ENCODE data around the gene ARHGEF3.
A peak's percentile ranks its signal among the peaks of the same experiment; 100 is the strongest.

Gene ARHGEF3

DNA sequence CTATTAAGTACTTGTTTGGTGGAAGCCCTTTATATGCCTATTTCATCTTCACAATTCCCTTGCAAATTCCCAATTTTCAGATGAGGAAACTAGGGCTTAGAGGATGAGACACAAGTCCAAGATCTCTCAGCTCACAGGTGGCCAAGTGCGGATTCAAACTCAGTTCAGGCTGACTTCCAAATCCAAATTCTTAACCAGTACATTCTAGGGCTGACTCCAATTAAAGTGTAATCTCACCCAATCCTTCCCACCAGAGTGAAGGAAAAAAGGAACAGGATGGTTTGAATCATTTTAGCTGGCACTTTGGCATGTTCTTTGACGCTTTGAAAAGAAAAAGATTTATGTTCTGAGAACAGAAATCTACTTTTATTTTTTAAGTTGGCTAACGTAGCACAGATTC is 12.7 kb downstream of the ARHGEF3 start:
- DNase-seq = no peak
- TF ChIP-seq, protein P1, sequence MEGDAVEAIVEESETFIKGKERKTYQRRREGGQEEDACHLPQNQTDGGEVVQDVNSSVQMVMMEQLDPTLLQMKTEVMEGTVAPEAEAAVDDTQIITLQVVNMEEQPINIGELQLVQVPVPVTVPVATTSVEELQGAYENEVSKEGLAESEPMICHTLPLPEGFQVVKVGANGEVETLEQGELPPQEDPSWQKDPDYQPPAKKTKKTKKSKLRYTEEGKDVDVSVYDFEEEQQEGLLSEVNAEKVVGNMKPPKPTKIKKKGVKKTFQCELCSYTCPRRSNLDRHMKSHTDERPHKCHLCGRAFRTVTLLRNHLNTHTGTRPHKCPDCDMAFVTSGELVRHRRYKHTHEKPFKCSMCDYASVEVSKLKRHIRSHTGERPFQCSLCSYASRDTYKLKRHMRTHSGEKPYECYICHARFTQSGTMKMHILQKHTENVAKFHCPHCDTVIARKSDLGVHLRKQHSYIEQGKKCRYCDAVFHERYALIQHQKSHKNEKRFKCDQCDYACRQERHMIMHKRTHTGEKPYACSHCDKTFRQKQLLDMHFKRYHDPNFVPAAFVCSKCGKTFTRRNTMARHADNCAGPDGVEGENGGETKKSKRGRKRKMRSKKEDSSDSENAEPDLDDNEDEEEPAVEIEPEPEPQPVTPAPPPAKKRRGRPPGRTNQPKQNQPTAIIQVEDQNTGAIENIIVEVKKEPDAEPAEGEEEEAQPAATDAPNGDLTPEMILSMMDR (IDR thresholded peaks at IDR 0.05; ENCODE audit: low read depth, low read length, missing control alignments) = no peak
- in situ Hi-C loops (cut with HindIII; ENCODE audit: low pct_ligation_motif_present, low sequenced_read_pairs) = no loop called here
- no peak overlapping the region for H3K4me3 ChIP-seq (ENCODE audit: low read depth, low read length)
- no peaks in the 10 kb centered on the region for H3K36me3 ChIP-seq (replicated peaks)
- H3K27ac ChIP-seq = no peak overlapping the region
- no peaks in the 10 kb centered on the region for H3K27me3 ChIP-seq (replicated peaks)

DNA sequence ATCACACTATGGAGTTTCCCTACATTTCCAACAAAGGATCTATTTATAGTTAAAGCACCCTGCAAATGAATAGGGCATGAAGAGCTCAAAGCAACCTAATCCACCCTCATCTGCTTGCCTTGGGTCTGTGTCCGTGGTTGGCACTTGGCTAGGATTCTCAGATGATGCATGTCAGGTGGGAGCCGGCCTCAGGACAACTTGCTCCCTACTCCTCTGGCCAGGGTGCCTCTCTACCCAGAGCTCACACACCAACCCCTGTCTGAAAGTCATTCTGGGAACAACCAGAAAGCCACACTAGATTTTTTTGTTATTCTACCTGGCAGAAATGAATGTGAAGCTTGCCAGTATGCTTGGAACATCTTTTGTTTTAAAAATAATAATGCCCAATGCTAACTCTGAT is 13.2 kb downstream of the ARHGEF3 start:
- Histone ChIP-seq H3K36me3 (replicated peaks) (no peaks in the 10 kb centered on the region), H3K4me3 (ENCODE audit: low read depth, low read length) (no peak overlapping the region), H3K27ac (no peak overlapping the region), H3K27me3 (replicated peaks) (no peaks in the 10 kb centered on the region)
- no peak for DNase-seq
- in situ Hi-C loops (cut with HindIII; ENCODE audit: low pct_ligation_motif_present, low sequenced_read_pairs) = no loop called here
- TF ChIP-seq, protein P1 (IDR thresholded peaks at IDR 0.05; ENCODE audit: low read depth, low read length, missing control alignments) = no peak

DNA sequence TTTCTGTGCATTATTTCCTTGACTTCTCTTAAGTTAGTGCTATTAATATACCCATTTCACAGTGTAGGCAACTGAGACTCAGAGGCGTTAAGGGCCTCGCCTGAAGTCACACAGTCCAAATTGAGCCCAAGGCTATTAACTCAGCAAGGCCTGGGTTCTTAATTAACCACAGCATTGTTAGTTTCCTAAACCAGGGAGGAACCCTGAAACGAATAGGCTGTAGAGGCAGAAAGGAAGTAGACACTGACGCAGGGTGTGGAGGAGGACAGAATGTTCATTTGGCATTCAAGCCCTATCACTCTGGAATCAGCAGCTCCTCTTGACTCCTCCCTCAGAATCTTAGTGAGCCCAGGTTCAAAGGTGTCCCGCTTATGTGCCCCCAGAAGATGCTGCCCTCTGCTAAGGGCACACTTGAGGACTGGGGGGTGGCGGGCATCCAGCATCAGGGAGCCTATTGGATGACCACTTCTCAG is 13.9 kb downstream of the ARHGEF3 start:
- TF ChIP-seq, protein P1 (IDR thresholded peaks at IDR 0.05; ENCODE audit: low read depth, low read length, missing control alignments) = no peak
- Histone ChIP-seq H3K27me3 (replicated peaks) (no peaks in the 10 kb centered on the region), H3K4me3 (ENCODE audit: low read depth, low read length) (no peak overlapping the region), H3K36me3 (replicated peaks) (no peaks in the 10 kb centered on the region), H3K27ac (no peak overlapping the region)
- DNase-seq = no peak
- in situ Hi-C loops (cut with HindIII; ENCODE audit: low pct_ligation_motif_present, low sequenced_read_pairs) = no loop called here

DNA sequence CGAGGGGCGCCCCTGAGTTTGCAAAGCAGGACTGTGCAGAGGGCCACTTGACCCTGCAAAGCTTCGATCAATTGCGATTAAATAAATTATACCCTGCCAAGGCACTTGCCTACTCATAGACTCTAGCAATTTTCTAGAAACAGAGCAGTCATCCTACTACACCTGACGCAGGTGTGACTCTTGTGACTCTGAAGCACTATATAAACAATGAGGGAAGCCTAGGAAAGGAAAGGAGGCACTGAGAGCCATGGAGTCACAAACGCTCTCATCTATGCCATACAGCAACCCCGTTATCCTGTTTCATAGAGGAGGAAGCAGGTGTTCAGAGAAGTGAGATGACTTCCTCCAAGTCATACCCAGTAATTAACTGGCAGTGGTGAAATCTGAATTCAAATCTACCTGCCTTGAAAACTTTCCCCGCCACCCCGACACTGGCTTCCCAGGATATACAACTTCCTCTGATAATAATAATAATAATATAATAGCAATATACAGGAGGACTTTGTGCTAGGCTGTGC is 14.4 kb downstream of the ARHGEF3 start:
- TF ChIP-seq, protein P1 (IDR thresholded peaks at IDR 0.05; ENCODE audit: low read depth, low read length, missing control alignments) = no peak
- DNase-seq = no peak
- in situ Hi-C loops (cut with HindIII; ENCODE audit: low pct_ligation_motif_present, low sequenced_read_pairs) = no loop called here
- Histone ChIP-seq H3K4me3 (ENCODE audit: low read depth, low read length) (no peak overlapping the region), H3K36me3 (replicated peaks) (no peaks in the 10 kb centered on the region), H3K27me3 (replicated peaks) (no peaks in the 10 kb centered on the region), H3K27ac (no peak overlapping the region)

DNA sequence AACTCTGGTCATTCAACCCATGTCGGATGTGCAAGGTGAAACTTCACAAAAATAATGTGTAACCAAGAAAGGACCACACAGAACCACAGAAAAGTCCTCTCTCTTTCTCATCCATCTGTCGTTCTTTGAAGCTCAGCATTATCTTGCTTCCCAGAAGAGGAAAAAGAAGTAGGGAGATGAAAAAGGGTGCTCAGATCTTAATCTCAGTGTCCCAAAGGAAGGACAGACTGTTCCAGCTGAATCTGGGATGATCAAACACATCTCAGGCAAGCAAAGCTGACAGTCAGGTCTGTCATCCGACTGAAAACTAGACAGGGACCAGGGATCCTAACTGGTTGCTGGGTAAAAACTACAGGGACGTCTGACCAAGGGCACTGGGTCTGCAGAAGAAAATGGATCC is 16.2 kb downstream of the ARHGEF3 start:
- Histone ChIP-seq H3K4me3 (ENCODE audit: low read depth, low read length) (no peak overlapping the region), H3K27me3 (replicated peaks) (no peaks in the 10 kb centered on the region), H3K36me3 (replicated peaks) (no peaks in the 10 kb centered on the region), H3K27ac (no peak overlapping the region)
- in situ Hi-C loops (cut with HindIII; ENCODE audit: low pct_ligation_motif_present, low sequenced_read_pairs) = no loop called here
- TF ChIP-seq, protein P1 (IDR thresholded peaks at IDR 0.05; ENCODE audit: low read depth, low read length, missing control alignments) = no peak
- DNase-seq = no peak

DNA sequence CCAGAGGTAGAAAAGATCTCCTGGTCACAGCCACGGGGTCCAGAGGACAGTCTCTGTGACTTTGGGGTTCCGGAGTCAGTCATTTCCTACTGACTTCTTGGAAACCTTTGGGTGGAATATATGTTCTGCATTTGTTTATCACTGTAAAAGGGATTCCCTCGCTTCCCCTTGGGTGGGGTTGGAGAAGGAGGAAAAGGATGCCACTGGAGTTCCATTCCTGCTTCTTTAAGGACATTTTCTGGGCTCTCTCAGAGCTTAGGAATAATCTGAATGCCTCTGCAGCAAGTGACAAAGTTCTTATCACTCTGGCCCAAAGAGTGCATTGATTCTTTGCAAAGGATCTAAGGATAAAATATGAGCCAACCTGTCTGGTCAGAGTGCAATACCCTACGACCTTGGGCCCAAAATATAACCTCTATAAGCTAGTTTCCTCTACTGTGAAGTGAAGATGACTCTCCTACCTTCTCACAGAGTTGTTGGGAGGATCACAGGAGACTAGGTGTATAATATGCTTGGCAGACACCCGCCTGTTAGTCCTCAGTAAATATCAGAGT is 17.2 kb downstream of the ARHGEF3 start:
- in situ Hi-C loops (cut with HindIII; ENCODE audit: low pct_ligation_motif_present, low sequenced_read_pairs) = no loop called here

More for the DNA sequence above, 17.2 kb downstream of the ARHGEF3 start:
- H3K27me3 ChIP-seq (replicated peaks) = no peaks in the 10 kb centered on the region
- no peak for DNase-seq
- H3K27ac ChIP-seq = peak overlapping the region; percentile 46
- no peaks in the 10 kb centered on the region for H3K36me3 ChIP-seq (replicated peaks)
- TF ChIP-seq, protein P1 (IDR thresholded peaks at IDR 0.05; ENCODE audit: low read depth, low read length, missing control alignments) = no peak
- H3K4me3 ChIP-seq (ENCODE audit: low read depth, low read length) = no peak overlapping the region

All from brain microvascular endothelial cell (primary cell).